Psoas muscle (tissue), 8 donors: Measurements from ENCODE around the gene IQCE. TPM values are rescaled to one million over a fixed set of nuclear protein-coding genes. Genes with fewer than 3 reads are reported as not detected.

Source experiments
- ATAC-seq, 4 donors: fragments of 200-7000 bp; cut with Tn5 transposase; one replicate each; pipeline ENCODE4 v1.9.1; 2020; ENCODE audit warnings: moderate library complexity in 3 of 4, mild to moderate bottlenecking in 2 of 4
- DNase-seq, 2 donors: peaks; one replicate each; pipeline ENCODE4 v3.0.0-alpha.2; 2020
- H3K27ac ChIP-seq: fragments of 200-600 bp; one replicate; pipeline ENCODE4 v1.8.0; 2022
- H3K27me3 ChIP-seq, 3 donors: fragments of 200-600 bp in 1 of 3; one replicate each; pipeline versions ENCODE4 v1.6.1 to v1.8.0; 2013 to 2022; ENCODE audit warnings: low read length in 2 of 3, mild to moderate bottlenecking in 2 of 3, moderate library complexity in 1 of 3; ENCODE audit not compliant: insufficient read depth in 3 of 3
- H3K36me3 ChIP-seq, 2 donors: fragments of 200-600 bp in 1 of 2; one replicate each; pipeline versions ENCODE4 v1.6.1 to v1.8.0; 2013 to 2022; ENCODE audit warnings: low read depth in 1 of 2, mild to moderate bottlenecking in 1 of 2, moderate library complexity in 1 of 2; ENCODE audit not compliant: insufficient read depth in 1 of 2
- H3K4me1 ChIP-seq: fragments of 200-600 bp; one replicate; pipeline ENCODE4 v1.8.0; 2022
- H3K4me3 ChIP-seq: fragments of 200-600 bp; one replicate; pipeline ENCODE4 v1.8.0; 2022; ENCODE audit warnings: mild to moderate bottlenecking
- H3K9me3 ChIP-seq: fragments of 200-600 bp; one replicate; pipeline ENCODE4 v1.8.0; 2022
- CTCF ChIP-seq: fragments of 200-600 bp; IDR thresholded peaks from one replicate; pipeline ENCODE4 v1.8.0; 2022; ENCODE audit warnings: antibody characterized with exemption
- WGBS, 3 donors: extraction: QIAGEN DNeasy Blood & Tissue Kit; methylation state at CpG; one replicate each; pipeline versions ENCODE4 v1.1.6 to v1.1.7; 2013; 5-methylcytosine and 5-hydroxymethylcytosine counted together
- intact Hi-C, 2 donors: fragments of 100-400 bp; cut with DNase I; formaldehyde crosslinking; loops; one replicate each; pipeline versions ENCODE4 v1.11.0 to v1.14.2; 2022
- polyA plus RNA-seq, 3 donors: library from polyadenylated mRNA; stranded (reverse); fragments of 200-250 nt; gene quantifications; one replicate each; pipeline ENCODE4 v1.2.3, GENCODE V29; 2013
- total RNA-seq, 4 donors: library from RNA; stranded (reverse); fragmentation: NEBNext Ultra II Directional in 2 of 4; extraction: Animal tissue kit (Norgen Biotek cat#: 25700) in 2 of 4; gene quantifications; one replicate each; pipeline versions ENCODE4 v1.2.1 to v1.2.4, GENCODE V29; 2021 to 2023
- donor health status: healthy with polysubstance abuse.
- donor health status: DM: no; HTN: no; CAD: no; lungs with moderate emphysema.
- donor health status: Bipolar disorder and iron deficiency.
- donor health status: healthy.
- donor health status: DM: yes; HTN: yes; CAD: no.
- donor health status: DM: no; HTN: no; CAD: no.
- donor health status: DM: no; HTN: no; CAD: no.
- donor health status: DM: yes; HTN: yes; CAD: no.

The IQCE gene
- total and polyA plus RNA-seq, 7 donors: 2.4 to 9.6 (median 6.6) TPM

GRCh38 chr7:2517026-2517425, 41.8 kb upstream of the IQCE start:
- H3K27ac ChIP-seq: no peak overlapping the region
- H3K9me3 ChIP-seq: no peaks in the 10 kb centered on the region
- intact Hi-C loops: no loop called here
- no peaks in the 10 kb centered on the region for H3K4me1 ChIP-seq
- no peak for TF ChIP-seq CTCF
- H3K4me3 ChIP-seq: no peak overlapping the region
- ATAC-seq: no peak
- H3K27me3 ChIP-seq: peaks cover 0 to 14% (median 11%) of the 10 kb centered on the region in 3 donors
- DNase-seq: no peak
- WGBS, 3 donors: 70 to 77% (median 72%) methylated on average over 8 of the region's 8 CpGs
- no peaks in the 10 kb centered on the region for H3K36me3 ChIP-seq

GRCh38 chr7:2517678-2518507, 40.9 kb upstream of the IQCE start:
- Histone ChIP-seq H3K36me3 (no peaks in the 10 kb centered on the region), H3K4me3 (no peak overlapping the region), H3K4me1 (peaks cover 3% of the 10 kb centered on the region), H3K9me3 (no peaks in the 10 kb centered on the region), H3K27me3 (peaks cover 0 to 20% (median 18%) of the 10 kb centered on the region in 3 donors), H3K27ac (no peak overlapping the region)
- TF ChIP-seq CTCF: no peak
- ATAC-seq (no peak), DNase-seq (no peak)
- whole genome bisulfite sequencing, 3 donors: 72 to 76% (median 75%) methylated on average over 18 of the region's 18 CpGs
- intact Hi-C loops: no loop called here

GRCh38 chr7:2518737-2519118, 40.1 kb upstream of the IQCE start:
- Histone ChIP-seq H3K36me3 (no peaks in the 10 kb centered on the region), H3K4me3 (peak overlapping the region; percentile 70), H3K9me3 (no peaks in the 10 kb centered on the region), H3K4me1 (peaks cover 7% of the 10 kb centered on the region), H3K27me3 (peaks cover 0 to 23% (median 19%) of the 10 kb centered on the region in 3 donors), H3K27ac (no peak overlapping the region)
- ATAC-seq: no peak
- TF ChIP-seq CTCF: no peak
- 19 to 20% (median 19%) methylated on average over 35 to 41 of the region's 41 CpGs for WGBS, 3 donors
- intact Hi-C loops: no loop called here
- no peak for DNase-seq

- WGBS, 3 donors: 1% methylated on average over 50 to 95 of the region's 95 CpGs
- TF ChIP-seq CTCF: no peak
- Histone ChIP-seq H3K27ac (no peak within 1 kb of the TSS), H3K4me1 (peaks cover 10% of the 10 kb centered on the region), H3K27me3 (peaks cover 0 to 23% (median 19%) of the 10 kb centered on the region in 3 donors), H3K36me3 (no peaks in the 10 kb centered on the region), H3K4me3 (peak within 1 kb of the TSS; percentile 70), H3K9me3 (no peaks in the 10 kb centered on the region)
- ATAC-seq (peak; percentile 91 to 98 (median 94)), DNase-seq (peak; percentile 88 to 92)
- intact Hi-C loops: no loop called here
Measured at GRCh38 chr7:2519119-2519930, 39.5 kb upstream of the IQCE start, which contains the start of gene LFNG. Gene LFNG, plus strand, starts transcription at chr7:2519774. Its CDS starts 88 bp downstream, at chr7:2519862.
